Stimulated activated CD8-positive, alpha-beta memory T cell treated with anti-CD3 and anti-CD28 coated beads, Interleukin-15, amount 100 ng/mL, for 4 hours (primary cell): Measurements from ENCODE around the gene ADCY3.
A peak's percentile ranks its signal among the peaks of the same experiment; 100 is the strongest.

Experiments
- DNase-seq, 2 donors: peaks; one replicate each; pipeline ENCODE4 v3.0.0-alpha.2; 2020; ENCODE audit warnings: low read depth in 2 of 2

ADCY3 gene

GRCh38 chr2:24830786-24831185 is 89.3 kb downstream of the ADCY3 start:
- no peak for DNase-seq

DNA sequence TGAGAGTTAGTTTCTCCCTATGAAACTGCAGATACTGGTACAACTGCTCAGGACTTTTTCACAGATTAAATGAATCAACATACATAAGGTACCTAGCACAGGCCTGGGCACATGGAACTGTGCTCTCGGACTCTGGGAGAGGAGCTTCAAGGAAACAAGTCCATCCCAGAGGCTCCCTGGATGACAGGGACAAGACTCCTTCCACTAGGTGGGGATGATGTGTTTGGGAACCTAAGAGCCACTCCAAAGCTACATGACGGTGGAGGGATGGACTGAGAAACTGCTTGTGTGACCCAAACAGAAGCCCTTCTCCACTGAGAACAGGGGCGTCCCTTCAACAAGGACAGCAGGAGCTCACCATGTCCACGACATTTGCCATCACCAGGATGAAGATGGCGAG is 89.7 kb downstream of the ADCY3 start:
- DNase-seq = no peak

GRCh38 chr2:24828238-24828996 is 91.6 kb downstream of the ADCY3 start:
- no peak for DNase-seq

GRCh38 chr2:24827321-24828237 is 92.5 kb downstream of the ADCY3 start:
- DNase-seq = peak; percentile 33 to 55

DNA sequence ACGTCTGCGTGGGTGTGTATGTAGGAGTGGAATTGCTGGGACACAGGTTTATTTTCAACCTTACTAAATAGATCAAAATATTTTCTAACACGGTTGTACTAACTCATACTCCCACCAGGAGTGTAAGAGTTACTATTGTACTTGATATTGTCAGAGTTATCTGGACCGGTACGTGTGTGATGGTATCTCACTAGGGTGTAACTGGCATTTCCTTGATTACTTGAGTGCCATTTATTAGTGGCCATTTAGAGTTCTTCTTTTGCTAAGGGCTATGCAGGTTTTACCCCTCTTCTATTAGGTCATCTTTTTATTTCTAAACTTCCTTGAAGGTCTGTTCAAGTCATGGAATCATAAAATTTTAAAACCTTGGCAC is 93.3 kb downstream of the ADCY3 start:
- DNase-seq = no peak

DNA sequence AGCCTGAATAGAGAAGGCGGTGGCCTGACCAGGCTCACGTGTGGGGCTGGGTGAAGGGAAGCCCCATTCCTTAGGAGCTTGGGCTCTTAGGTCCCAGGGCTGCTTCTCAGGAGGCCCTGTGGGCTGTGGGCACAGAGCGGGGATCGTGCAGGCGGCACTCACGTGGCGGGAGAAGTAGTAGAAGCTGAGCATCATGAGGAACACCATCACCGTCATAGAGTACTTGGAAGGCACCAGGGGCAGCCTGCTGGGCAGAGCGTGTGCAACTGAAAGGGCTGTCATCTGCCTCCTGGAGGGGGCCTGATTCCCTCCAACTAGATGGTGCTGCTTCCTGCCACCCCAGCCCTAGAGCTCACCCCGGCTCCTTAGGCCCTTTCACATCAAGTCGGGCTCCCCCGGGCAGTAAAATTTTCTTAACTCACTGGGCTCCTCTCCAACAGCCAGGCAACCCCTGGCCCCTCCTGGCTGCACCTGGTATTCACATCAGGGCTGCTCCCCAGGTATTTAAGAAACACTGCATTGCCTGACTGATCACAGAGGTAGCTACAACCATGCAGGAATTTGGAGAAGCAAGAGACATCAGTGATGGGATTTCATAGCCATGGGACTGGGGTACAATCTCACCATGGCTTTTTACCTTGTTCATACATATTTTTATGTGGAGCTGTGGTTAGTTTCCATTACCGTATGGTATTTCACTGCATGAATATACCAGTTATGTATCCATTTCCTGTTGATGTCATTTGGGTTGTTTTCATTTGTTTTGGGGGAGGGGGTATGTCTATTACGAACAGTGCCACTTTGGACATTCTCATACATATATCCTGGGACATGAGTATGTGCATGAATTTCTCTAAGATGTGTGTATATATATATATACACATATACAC is 93.9 kb downstream of the ADCY3 start:
- no peak for DNase-seq

- no peak for DNase-seq
Measured at GRCh38 chr2:24824966-24825882, 94.8 kb downstream of the ADCY3 start.

- no peak for DNase-seq
Measured at GRCh38 chr2:24824071-24824588, 95.9 kb downstream of the ADCY3 start.

GRCh38 chr2:24822049-24822706 is 97.9 kb downstream of the ADCY3 start:
- no peak for DNase-seq

DNA sequence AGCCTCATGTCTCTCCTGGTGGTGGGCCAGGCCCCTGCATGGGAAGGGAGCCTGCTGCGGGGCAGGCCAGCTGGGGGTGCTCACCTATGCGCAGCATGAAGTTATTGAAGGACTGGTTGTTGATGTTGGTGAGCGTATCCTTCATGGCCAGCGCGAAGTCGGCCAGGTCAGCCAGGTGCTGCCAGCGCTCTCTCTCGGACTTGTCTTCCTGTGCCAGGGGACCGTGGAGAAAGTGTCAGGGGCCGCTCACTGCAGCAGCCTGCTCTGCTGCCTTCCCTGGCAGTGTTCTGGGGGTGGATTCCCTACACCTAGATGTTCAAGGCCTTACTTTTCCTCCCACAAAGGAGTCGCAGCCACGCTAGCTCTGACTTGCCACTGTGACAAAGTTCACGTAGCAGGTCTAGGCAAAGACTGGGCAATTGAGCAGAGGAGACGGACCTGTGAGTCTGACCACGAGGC is 98.6 kb downstream of the ADCY3 start:
- no peak for DNase-seq

DNA sequence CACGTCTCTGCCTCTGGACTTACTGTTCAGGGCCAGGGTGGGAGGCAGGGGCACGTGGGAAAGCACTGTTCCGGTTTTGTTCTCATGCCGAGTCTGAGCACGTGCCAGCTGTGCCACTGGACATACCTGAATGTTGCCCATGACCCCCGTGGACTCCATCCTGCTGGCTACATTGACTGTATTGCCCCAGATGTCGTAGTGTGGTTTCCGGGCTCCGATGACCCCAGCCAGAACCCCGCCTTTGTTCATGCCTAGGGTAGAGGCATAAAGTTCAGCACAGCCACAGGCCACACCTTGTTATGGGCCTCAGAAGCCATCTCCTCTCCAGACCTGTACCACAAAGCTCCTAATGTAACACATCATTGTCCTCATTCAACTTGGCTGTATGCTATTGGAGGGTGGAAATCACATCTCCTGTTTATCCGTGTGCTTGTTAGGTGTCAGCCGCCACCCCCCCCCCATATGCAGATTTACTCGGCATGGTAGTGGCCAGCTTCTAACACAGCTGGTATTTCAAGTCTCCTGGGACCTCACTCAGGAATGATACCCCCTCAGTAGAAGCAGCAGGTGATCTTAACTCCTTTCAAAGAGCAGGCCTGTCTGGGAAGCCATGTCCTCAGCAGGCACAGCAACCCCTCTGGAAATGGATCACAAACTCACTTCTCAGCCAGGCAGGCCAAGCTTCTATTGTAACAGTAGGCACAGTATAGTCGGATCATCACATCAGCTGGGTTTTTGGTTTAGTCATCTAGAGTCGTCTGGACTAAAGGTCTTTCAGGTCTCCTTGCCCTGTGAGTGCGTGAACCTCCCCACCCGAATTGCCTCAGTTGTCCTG is 99.2 kb downstream of the ADCY3 start:
- no peak for DNase-seq

GRCh38 chr2:24820175-24820513 is 99.9 kb downstream of the ADCY3 start:
- no peak for DNase-seq

GRCh38 chr2:24819442-24820174 is 100.4 kb downstream of the ADCY3 start:
- no peak for DNase-seq

DNA sequence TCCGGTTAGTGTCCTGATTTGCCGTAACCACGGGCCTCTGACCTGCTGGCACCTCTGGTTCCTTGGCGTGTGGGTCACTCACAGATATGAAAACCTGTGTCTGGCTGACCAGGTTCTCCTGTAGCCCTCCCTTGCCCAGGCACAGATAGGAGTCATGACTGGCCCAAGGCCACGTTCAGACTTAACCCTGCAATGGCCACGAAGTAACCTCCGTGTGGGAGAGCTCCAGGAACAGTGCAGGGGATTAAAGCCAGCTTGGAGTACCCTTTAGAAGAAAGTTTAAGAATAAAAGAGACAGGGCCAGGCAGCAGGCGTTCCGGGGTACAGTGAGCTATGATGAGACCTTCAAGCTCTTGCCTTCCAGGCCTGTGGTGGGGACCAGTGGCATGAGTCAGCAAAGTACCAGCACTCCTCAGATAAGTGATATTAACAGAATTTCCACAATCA is 101.3 kb downstream of the ADCY3 start:
- DNase-seq = no peak

- DNase-seq = no peak
Measured at GRCh38 chr2:24816884-24817283, 103.2 kb downstream of the ADCY3 start.

GRCh38 chr2:24816404-24816803 is 103.6 kb downstream of the ADCY3 start:
- no peak for DNase-seq

DNA sequence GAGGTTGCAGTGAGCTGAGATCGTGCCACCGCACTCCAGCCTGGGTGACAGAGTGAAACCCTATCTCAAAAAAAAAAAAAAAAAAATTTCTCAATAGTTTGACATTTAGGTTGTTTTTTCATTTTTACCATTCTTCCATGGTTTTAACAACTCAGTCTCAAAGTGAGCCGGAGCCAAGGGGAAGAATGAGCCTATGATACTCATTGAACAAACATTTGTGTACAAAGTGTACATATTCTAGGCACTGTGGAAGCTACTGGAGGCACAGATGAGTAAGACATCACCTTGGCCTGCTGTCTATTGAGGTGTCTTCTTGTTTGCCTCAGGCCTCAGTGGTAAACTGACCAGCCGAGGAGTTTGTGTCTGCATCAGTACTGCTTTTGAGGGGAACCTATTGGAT is 104.9 kb downstream of the ADCY3 start:
- no peak for DNase-seq

DNA sequence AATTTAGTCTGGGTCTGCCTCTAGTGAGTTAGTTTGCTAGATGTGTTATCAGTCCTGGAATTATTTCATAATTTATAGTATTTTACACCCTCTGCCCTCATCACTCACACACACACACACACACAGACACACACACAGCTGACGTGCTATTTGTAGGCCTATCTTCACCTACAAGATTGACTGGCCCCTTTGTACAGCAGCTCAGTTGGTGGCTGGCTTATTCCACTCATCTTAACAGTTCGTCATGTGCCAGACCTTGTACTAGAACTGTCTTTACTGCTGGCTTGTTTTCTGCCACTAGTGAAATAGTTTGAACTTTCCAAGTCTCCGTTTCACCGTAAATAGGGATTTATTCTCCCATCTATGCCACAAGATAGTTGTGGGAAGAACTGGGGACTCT is 105.5 kb downstream of the ADCY3 start:
- no peak for DNase-seq
